Stomach (tissue), 9 donors: ENCODE results near the gene ZNF222. TPM values are rescaled to one million over a fixed set of nuclear protein-coding genes. Genes with fewer than 3 reads are reported as not detected.

ENCODE experiments used
- DNase-seq, 2 donors: peaks; one replicate each; pipeline versions ENCODE4 v3.0.0 to v3.0.0-alpha.2; 2013 to 2019
- H3K27ac ChIP-seq, 5 donors: fragments of 200-600 bp in 4 of 5; sonication (generic) in 4 of 5; one replicate each; pipeline ENCODE4 v1.5.1; 2013 to 2019; ENCODE audit warnings: mild to moderate bottlenecking in 1 of 5, moderate library complexity in 1 of 5
- H3K27me3 ChIP-seq, 3 donors: fragments of 200-600 bp; sonication (generic); one replicate each; pipeline ENCODE4 v1.5.1; 2017 to 2019; ENCODE audit warnings: mixed run types in 1 of 3
- H3K36me3 ChIP-seq, 4 donors: fragments of 200-600 bp; sonication (generic); 1 replicate in 3 of 4; 2 replicates in 1 of 4; pipeline ENCODE4 v1.5.1; 2016 to 2019
- H3K4me1 ChIP-seq, 4 donors: fragments of 200-600 bp; sonication (generic); one replicate each; pipeline ENCODE4 v1.5.1; 2016 to 2019
- H3K4me3 ChIP-seq, 4 donors: fragments of 200-600 bp; sonication (generic) in 3 of 4; one replicate each; pipeline ENCODE4 v1.5.1; 2016 to 2019; ENCODE audit warnings: mild to moderate bottlenecking in 1 of 4
- H3K9me3 ChIP-seq, 4 donors: fragments of 200-600 bp; sonication (generic); one replicate each; pipeline ENCODE4 v1.5.1; 2016 to 2019
- CTCF ChIP-seq, 7 experiments: fragments of 450-650 bp in 4 of 7; fragments of 200-600 bp in 3 of 7; sonication (generic) in 3 of 7; IDR thresholded peaks; one replicate each; pipeline ENCODE4 v1.5.1; 2016 to 2019; ENCODE audit warnings: antibody characterized with exemption in 7 of 7, control low read depth in 2 of 7, mild to moderate bottlenecking in 1 of 7
- EP300 ChIP-seq: sonication (generic); formaldehyde crosslinking; IDR thresholded peaks from one replicate; pipeline ENCODE4 v1.6.1; 2017; ENCODE audit warnings: antibody characterized with exemption
- POLR2A ChIP-seq, 4 donors: fragments of 450-650 bp; IDR thresholded peaks; one replicate each; pipeline ENCODE4 v1.6.1; 2016; ENCODE audit warnings: antibody characterized with exemption in 4 of 4, control low read depth in 2 of 4, mild to moderate bottlenecking in 1 of 4, moderate library complexity in 1 of 4
- POLR2AphosphoS5 ChIP-seq, 3 donors: sonication (generic); formaldehyde crosslinking; IDR thresholded peaks; one replicate each; pipeline ENCODE4 v1.6.1; 2016; ENCODE audit warnings: antibody characterized with exemption in 3 of 3
- WGBS, 5 donors: extraction: QIAGEN DNeasy Blood & Tissue Kit in 3 of 5; methylation state at CpG; one replicate each; pipeline versions ENCODE4 v1.1.5 to v1.1.7; 2013 to 2018; 5-methylcytosine and 5-hydroxymethylcytosine counted together
- intact Hi-C: fragments of 100-400 bp; cut with DNase I; formaldehyde crosslinking; loops from one replicate; pipeline ENCODE4 v1.15.1; 2023; ENCODE audit warnings: low total_unique reads
- polyA plus RNA-seq, 3 donors: library from polyadenylated mRNA; stranded (reverse); fragments of 200-250 nt; gene quantifications; one replicate each; pipeline ENCODE4 v1.2.3, GENCODE V29; 2013
- total RNA-seq, 5 donors: library from RNA; depleted of rRNA; stranded (reverse); fragments of >200 nt; gene quantifications; one replicate each; pipeline versions ENCODE4 v1.1.0 to v1.2.3, GENCODE V29; 2014 to 2016
- donor health status: healthy with polysubstance abuse.
- donor health status: Bipolar disorder and iron deficiency.
- donor health status: healthy.

Gene ZNF222
- total and polyA plus RNA-seq, 8 donors: 1.1 to 6.1 (median 2.2) TPM; not detected in 3

- TF ChIP-seq EP300 (no peak), CTCF (IDR thresholded peaks at IDR 0.05) (no peak), POLR2AphosphoS5 (IDR thresholded peaks at IDR 0.05) (no peak), POLR2A (IDR thresholded peaks at IDR 0.05) (no peak)
- intact Hi-C loops: no loop called here
- Histone ChIP-seq H3K27ac (no peak overlapping the region), H3K9me3 (peaks cover 0 to 46% (median 22%) of the 10 kb centered on the region in 4 donors), H3K4me1 (peaks cover 0 to under 1% (median under 1%) of the 10 kb centered on the region in 4 donors), H3K36me3 (no peaks in the 10 kb centered on the region), H3K27me3 (no peaks in the 10 kb centered on the region), H3K4me3 (no peak overlapping the region)
- WGBS, 5 donors: 37 to 58% (median 47%) methylated on average over 2 of the region's 2 CpGs
- DNase-seq: no peak
Measured at GRCh38 chr19:44019498-44019897, 5.7 kb upstream of the ZNF222 start.

GRCh38 chr19:44021221-44021620 lies 4.0 kb upstream of the ZNF222 start:
- Histone ChIP-seq H3K27ac (no peak overlapping the region), H3K9me3 (peaks cover 0 to 29% (median 12%) of the 10 kb centered on the region in 4 donors), H3K27me3 (no peaks in the 10 kb centered on the region), H3K4me1 (peaks cover 4 to 13% (median 9%) of the 10 kb centered on the region in 4 donors), H3K36me3 (no peaks in the 10 kb centered on the region), H3K4me3 (no peak overlapping the region)
- no peak for DNase-seq
- intact Hi-C loops: no loop called here
- TF ChIP-seq CTCF (IDR thresholded peaks at IDR 0.05) (no peak), EP300 (no peak), POLR2A (IDR thresholded peaks at IDR 0.05) (no peak), POLR2AphosphoS5 (IDR thresholded peaks at IDR 0.05) (no peak)

GRCh38 chr19:44024900-44025216 lies 321 bp upstream of the ZNF222 start:
- Histone ChIP-seq H3K27me3 (no peaks in the 10 kb centered on the region), H3K4me1 (peaks cover 4 to 16% (median 12%) of the 10 kb centered on the region in 4 donors), H3K36me3 (peaks cover 25 to 34% (median 33%) of the 10 kb centered on the region in 4 donors), H3K4me3 (peak overlapping the region; percentile 76 to 85 (median 80)), H3K27ac (peak overlapping the region in 4 of 5 donors; percentile 66 to 81 (median 70)), H3K9me3 (peaks cover 3 to 42% (median 19%) of the 10 kb centered on the region in 4 donors)
- TF ChIP-seq POLR2AphosphoS5 (IDR thresholded peaks at IDR 0.05) (no peak), EP300 (no peak), POLR2A (IDR thresholded peaks at IDR 0.05) (no peak), CTCF (IDR thresholded peaks at IDR 0.05) (no peak)
- intact Hi-C loops: no loop called here
- 37 to 50% (median 41%) methylated on average over 4 of the region's 4 CpGs for WGBS, 5 donors
- no peak for DNase-seq

- no peak for DNase-seq
- peaks cover 43 to 51% (median 51%) of the 10 kb centered on the region in 4 donors for H3K36me3 ChIP-seq
- H3K27me3 ChIP-seq: no peaks in the 10 kb centered on the region
- no peak overlapping the region for H3K27ac ChIP-seq
- no peak overlapping the region for H3K4me3 ChIP-seq
- H3K9me3 ChIP-seq: peaks cover 11 to 51% (median 36%) of the 10 kb centered on the region in 4 donors
- no peak for TF ChIP-seq CTCF (IDR thresholded peaks at IDR 0.05)
- TF ChIP-seq POLR2AphosphoS5 (IDR thresholded peaks at IDR 0.05): no peak
- TF ChIP-seq EP300: no peak
- no peak for TF ChIP-seq POLR2A (IDR thresholded peaks at IDR 0.05)
- peaks cover 4 to 16% (median 12%) of the 10 kb centered on the region in 4 donors for H3K4me1 ChIP-seq
- WGBS, 5 donors: 94 to 98% (median 97%) methylated on average over 6 of the region's 6 CpGs
- intact Hi-C loops: no loop called here
Measured at GRCh38 chr19:44026622-44027021, 1.4 kb downstream of the ZNF222 start.
